Measurements from ENCODE around the gene NEU3. TPM values are rescaled to one million over a fixed set of nuclear protein-coding genes. Genes with fewer than 3 reads are reported as not detected.

Gene NEU3, protein sequence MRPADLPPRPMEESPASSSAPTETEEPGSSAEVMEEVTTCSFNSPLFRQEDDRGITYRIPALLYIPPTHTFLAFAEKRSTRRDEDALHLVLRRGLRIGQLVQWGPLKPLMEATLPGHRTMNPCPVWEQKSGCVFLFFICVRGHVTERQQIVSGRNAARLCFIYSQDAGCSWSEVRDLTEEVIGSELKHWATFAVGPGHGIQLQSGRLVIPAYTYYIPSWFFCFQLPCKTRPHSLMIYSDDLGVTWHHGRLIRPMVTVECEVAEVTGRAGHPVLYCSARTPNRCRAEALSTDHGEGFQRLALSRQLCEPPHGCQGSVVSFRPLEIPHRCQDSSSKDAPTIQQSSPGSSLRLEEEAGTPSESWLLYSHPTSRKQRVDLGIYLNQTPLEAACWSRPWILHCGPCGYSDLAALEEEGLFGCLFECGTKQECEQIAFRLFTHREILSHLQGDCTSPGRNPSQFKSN
- total RNA-seq (ENCODE audit: low replicate concordance), result 5.5 and 10.8 TPM in 2 replicates
- long read RNA-seq, partial matches to known transcripts, result 0 of 4 reads
- long read RNA-seq, other reads (novel, unspliced or antisense), result 4 of 4 reads

DNA sequence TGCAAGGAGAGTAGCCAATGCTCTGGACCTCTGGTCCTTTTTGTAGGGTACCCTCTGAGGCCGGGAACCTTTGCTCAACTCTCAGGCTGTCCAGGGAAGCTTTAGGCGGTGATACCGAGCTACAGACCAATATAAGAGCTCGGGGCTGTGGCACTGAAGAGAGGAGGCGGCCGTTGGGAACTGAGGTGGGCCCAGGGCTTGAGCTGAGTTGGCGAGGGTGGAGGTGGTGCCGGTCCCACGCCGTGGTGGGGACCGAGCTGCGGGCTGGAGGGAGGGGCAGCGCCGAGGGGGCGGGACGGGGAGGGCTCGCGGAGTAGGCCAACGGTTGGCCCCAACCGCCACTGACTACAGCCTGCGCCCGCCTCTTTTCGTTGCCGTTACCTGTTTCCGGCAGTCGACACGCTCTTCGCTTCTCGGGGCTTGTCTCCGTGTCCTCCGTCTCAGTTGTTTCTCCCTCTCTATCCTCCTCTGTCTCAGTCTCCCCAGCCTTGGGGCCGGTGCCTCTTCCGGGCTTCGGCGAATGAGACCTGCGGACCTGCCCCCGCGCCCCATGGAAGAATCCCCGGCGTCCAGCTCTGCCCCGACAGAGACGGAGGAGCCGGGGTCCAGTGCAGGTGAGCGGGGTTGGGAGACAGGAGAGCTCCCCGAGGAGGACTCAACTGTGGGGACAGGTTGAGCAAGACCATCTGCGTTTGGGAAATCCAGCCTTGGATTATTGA, at the start of gene NEU3:
NEU3 (plus strand) TSS at position 393 of the 719 bp plus-strand sequence; CDS start at position 521, 128 bp downstream.
- H3K4me1 Mint-ChIP-seq (ENCODE audit: unreplicated experiment), result peaks cover 6% of the 10 kb centered on the region
- no peaks in the 10 kb centered on the region for H3K9me3 Mint-ChIP-seq
- TF ChIP-seq, protein P1, sequence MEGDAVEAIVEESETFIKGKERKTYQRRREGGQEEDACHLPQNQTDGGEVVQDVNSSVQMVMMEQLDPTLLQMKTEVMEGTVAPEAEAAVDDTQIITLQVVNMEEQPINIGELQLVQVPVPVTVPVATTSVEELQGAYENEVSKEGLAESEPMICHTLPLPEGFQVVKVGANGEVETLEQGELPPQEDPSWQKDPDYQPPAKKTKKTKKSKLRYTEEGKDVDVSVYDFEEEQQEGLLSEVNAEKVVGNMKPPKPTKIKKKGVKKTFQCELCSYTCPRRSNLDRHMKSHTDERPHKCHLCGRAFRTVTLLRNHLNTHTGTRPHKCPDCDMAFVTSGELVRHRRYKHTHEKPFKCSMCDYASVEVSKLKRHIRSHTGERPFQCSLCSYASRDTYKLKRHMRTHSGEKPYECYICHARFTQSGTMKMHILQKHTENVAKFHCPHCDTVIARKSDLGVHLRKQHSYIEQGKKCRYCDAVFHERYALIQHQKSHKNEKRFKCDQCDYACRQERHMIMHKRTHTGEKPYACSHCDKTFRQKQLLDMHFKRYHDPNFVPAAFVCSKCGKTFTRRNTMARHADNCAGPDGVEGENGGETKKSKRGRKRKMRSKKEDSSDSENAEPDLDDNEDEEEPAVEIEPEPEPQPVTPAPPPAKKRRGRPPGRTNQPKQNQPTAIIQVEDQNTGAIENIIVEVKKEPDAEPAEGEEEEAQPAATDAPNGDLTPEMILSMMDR (conservative IDR thresholded peaks at IDR 0.05), result no peak
- H3K27me3 Mint-ChIP-seq, result no peaks in the 10 kb centered on the region
- H3K36me3 Mint-ChIP-seq, result peaks cover 5% of the 10 kb centered on the region
- DNase-seq (ENCODE audit: extremely low spot score, unreplicated experiment), result peak; percentile 70
- peak within 1 kb of the TSS; percentile 94 for H3K4me3 Mint-ChIP-seq
- H3K27ac Mint-ChIP-seq, result peak within 1 kb of the TSS; percentile 77

DNA sequence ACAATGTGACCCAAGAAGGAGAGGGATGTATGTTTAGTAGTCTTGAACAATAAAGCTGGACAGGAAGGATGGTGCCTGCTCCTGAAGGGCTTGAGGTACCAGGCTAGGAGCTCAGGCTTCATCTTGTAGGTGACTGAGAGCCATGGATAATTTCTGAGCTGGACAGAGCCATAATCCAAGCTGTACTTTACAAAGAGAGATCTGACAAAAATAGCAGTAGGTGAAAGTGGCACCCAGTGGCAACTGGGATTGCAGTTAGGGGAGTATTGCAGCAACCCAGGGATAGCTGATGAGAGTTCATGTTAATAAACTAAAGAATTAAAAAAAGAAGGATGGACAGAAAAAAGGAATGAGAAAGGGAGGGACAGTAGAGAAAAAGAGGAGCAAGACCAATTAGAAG, 47.2 kb upstream of the NEU3 start:
- TF ChIP-seq, protein P1 (conservative IDR thresholded peaks at IDR 0.05), result no peak
- no peak overlapping the region for H3K27ac Mint-ChIP-seq
- no peaks in the 10 kb centered on the region for H3K27me3 Mint-ChIP-seq
- no peak for DNase-seq (ENCODE audit: extremely low spot score, unreplicated experiment)
- H3K4me1 Mint-ChIP-seq (ENCODE audit: unreplicated experiment), result no peaks in the 10 kb centered on the region
- no peaks in the 10 kb centered on the region for H3K9me3 Mint-ChIP-seq
- no peak overlapping the region for H3K4me3 Mint-ChIP-seq
- H3K36me3 Mint-ChIP-seq, result no peaks in the 10 kb centered on the region

DNA sequence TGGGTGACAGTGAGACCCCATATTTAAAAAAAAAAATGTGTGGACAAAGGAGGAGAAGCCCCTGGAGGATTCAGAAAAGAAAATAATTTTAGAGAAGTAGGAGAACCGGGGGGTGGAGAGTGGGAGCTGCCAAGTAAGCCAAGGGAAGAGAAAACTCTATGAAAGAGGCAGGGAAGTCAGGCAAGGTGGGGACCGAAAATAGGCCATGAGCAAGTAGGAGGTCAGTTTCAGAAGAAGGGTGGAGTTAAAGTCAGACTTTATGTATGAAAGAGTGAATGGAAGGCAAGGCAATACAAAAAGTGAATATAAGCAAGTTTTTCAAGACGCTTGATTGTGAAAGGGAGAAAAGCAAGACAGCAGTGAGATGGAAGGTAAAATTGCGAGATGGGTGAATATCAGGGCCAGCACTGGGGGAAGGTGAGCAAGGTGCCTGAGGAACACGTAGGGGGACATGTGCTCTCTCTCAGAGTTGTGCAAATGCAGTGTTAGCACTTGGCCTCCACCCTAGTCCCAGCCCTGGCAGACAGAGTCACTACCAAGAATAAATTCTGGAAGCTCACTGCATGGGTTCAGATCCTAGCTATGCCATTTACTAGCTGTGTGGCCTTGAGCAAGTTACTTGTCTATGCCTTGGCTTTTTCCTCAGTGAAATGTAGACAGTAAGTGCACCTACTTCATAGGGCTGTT, 46.5 kb upstream of the NEU3 start:
- H3K4me3 Mint-ChIP-seq, result no peak overlapping the region
- H3K27ac Mint-ChIP-seq, result no peak overlapping the region
- no peak for DNase-seq (ENCODE audit: extremely low spot score, unreplicated experiment)
- H3K4me1 Mint-ChIP-seq (ENCODE audit: unreplicated experiment), result no peaks in the 10 kb centered on the region
- TF ChIP-seq, protein P1 (conservative IDR thresholded peaks at IDR 0.05), result no peak
- no peaks in the 10 kb centered on the region for H3K36me3 Mint-ChIP-seq
- no peaks in the 10 kb centered on the region for H3K9me3 Mint-ChIP-seq
- H3K27me3 Mint-ChIP-seq, result no peaks in the 10 kb centered on the region

DNA sequence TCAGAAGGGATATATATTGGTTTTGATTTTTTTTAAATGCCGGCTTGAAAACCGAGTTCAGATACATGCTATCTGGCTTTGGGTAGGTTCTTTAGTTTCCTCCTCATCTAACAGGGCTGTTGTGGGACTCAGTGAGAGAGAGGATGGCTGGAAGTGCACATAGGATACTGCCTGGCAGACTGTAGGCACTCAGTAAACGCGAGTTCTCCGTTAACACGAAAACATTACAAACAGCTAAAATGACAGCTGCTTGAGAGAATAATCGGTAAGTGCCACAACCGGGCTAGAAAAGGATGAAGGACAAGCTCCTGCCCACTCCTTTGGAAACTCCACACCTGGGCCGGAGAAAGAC, 40.2 kb upstream of the NEU3 start:
- TF ChIP-seq, protein P1 (conservative IDR thresholded peaks at IDR 0.05), result no peak
- peaks cover 24% of the 10 kb centered on the region for H3K4me1 Mint-ChIP-seq (ENCODE audit: unreplicated experiment)
- DNase-seq (ENCODE audit: extremely low spot score, unreplicated experiment), result no peak
- H3K4me3 Mint-ChIP-seq, result peak overlapping the region; percentile 100
- H3K27me3 Mint-ChIP-seq, result no peaks in the 10 kb centered on the region
- H3K36me3 Mint-ChIP-seq, result peaks cover 3% of the 10 kb centered on the region
- H3K9me3 Mint-ChIP-seq, result no peaks in the 10 kb centered on the region
- peak overlapping the region; percentile 98 for H3K27ac Mint-ChIP-seq

DNA sequence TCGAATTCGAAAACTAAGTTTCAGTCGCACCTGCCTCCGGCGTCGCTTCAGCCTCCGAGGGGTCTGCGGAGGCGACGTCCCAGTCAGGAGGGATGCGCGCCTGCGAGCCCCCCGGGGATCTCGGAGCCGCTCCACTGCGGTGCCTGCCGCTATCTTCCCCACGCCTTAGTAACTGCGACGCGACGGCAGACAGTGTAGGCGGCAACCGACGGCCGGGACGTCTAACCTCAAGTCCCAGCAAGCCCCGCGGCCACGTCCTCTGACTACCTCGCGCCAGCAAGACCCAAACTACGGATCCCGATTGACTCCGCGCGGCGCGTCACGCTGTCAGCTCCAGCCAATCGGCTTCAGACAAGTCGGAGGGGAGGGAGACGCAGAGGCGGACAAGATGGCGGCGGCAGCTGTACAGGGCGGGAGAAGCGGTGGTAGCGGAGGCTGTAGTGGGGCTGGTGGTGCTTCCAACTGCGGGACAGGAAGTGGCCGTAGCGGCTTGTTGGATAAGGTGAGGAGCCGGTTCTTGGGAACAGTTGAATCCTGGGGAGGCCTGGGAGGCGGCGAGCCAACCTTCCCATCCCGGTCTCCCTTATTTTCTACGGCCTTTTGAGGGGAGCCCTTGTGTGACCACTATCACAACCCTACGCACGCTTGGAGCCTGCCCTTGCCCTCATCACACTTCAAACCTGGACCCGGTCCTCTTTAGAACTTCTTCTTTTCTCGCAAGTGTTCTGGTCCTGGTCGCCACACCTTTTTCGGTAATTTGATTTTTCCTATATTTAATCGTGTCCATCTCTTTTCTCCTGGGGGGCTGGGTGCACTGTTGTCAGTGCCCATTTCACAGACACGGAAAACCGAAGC, 39.6 kb upstream of the NEU3 start, which contains the start of the genes SPCS2 and XRRA1:
SPCS2 (plus strand) TSS at position 369 of the 855 bp plus-strand sequence; CDS start at position 389, 20 bp downstream.
XRRA1 (minus strand) TSS at position 194 of the 855 bp plus-strand sequence. CDS start 8,213 bp downstream, outside the sequence.
- Mint-ChIP-seq H3K27me3 (no peaks in the 10 kb centered on the region), H3K9me3 (no peaks in the 10 kb centered on the region), H3K36me3 (peaks cover 4% of the 10 kb centered on the region), H3K4me1 (ENCODE audit: unreplicated experiment) (peaks cover 24% of the 10 kb centered on the region), H3K27ac (peak within 1 kb of the TSS; percentile 98), H3K4me3 (peak within 1 kb of the TSS; percentile 100)
- peak; percentile 98 for DNase-seq (ENCODE audit: extremely low spot score, unreplicated experiment)
- TF ChIP-seq, protein P1 (conservative IDR thresholded peaks at IDR 0.05), result no peak
